CD4-positive, alpha-beta memory T cell (primary cell): ENCODE data around the gene LTA. TPM values are rescaled to one million over a fixed set of nuclear protein-coding genes. Genes with fewer than 3 reads are reported as not detected.

Experiments used
- CTCF ChIA-PET: fragments of 350-600 bp; sonication (Branson Sonifier 250); formaldehyde crosslinking; loops from one replicate; lab custom pipeline; 2021; ENCODE audit warnings: inconsistent platforms; ENCODE audit not compliant: partially characterized antibody; lab: Charles Lee
- POLR2A ChIA-PET: fragments of 350-600 bp; sonication (Branson Sonifier 250); formaldehyde crosslinking; loops from one replicate; lab custom pipeline; 2021; ENCODE audit not compliant: partially characterized antibody; lab: Charles Lee
- DNase-seq, 5 donors: peaks; one replicate each; pipeline versions ENCODE4 v3.0.0 to v3.0.0-alpha.2; 2020 to 2022; ENCODE audit warnings: mixed read lengths in 1 of 5
- H3K27ac ChIP-seq: one replicate; pipeline ENCODE4 v1.7.0; 2013; ENCODE audit warnings: low read depth, low read length
- H3K27me3 ChIP-seq: 2 replicates; pipeline ENCODE4 v1.7.0; 2013; ENCODE audit warnings: mild to moderate bottlenecking, low read length, moderate library complexity; ENCODE audit not compliant: insufficient read depth
- H3K36me3 ChIP-seq: 2 replicates; pipeline ENCODE4 v1.7.0; 2013; ENCODE audit warnings: mild to moderate bottlenecking, low read length, moderate library complexity; ENCODE audit not compliant: insufficient read depth
- H3K4me1 ChIP-seq: 2 replicates; pipeline ENCODE4 v1.7.0; 2013; ENCODE audit warnings: mild to moderate bottlenecking, low read length, moderate library complexity; ENCODE audit not compliant: insufficient read depth
- H3K4me3 ChIP-seq, 2 donors: one replicate each; pipeline ENCODE4 v1.7.0; 2013; ENCODE audit warnings: low read length in 2 of 2, mild to moderate bottlenecking in 1 of 2
- H3K9me3 ChIP-seq, 2 donors: one replicate each; pipeline ENCODE4 v1.7.0; 2013; ENCODE audit warnings: low read length in 2 of 2, control low read depth in 1 of 2; ENCODE audit not compliant: control insufficient read depth in 1 of 2
- H3K27ac Mint-ChIP-seq, 7 donors: one replicate each; pipeline ENCODE4 v1.8.0; 2020 to 2021; ENCODE audit warnings: mixed read lengths in 7 of 7, mild to moderate bottlenecking in 6 of 7, inconsistent platforms in 3 of 7, moderate library complexity in 3 of 7
- H3K27me3 Mint-ChIP-seq, 2 donors: one replicate each; pipeline ENCODE4 v1.8.0; 2020 to 2021; ENCODE audit warnings: mixed read lengths in 2 of 2
- H3K36me3 Mint-ChIP-seq, 2 donors: one replicate each; pipeline ENCODE4 v1.8.0; 2020 to 2021; ENCODE audit warnings: mixed read lengths in 2 of 2, inconsistent platforms in 1 of 2, mild to moderate bottlenecking in 1 of 2
- H3K4me1 Mint-ChIP-seq, 4 donors: one replicate each; pipeline ENCODE4 v1.8.0; 2020 to 2021; ENCODE audit warnings: mixed read lengths in 4 of 4, mild to moderate bottlenecking in 1 of 4
- H3K4me3 Mint-ChIP-seq, 8 donors: one replicate each; pipeline ENCODE4 v1.8.0; 2020 to 2021; ENCODE audit warnings: mixed read lengths in 8 of 8, mild to moderate bottlenecking in 7 of 8, moderate library complexity in 6 of 8, inconsistent platforms in 3 of 8
- H3K9me3 Mint-ChIP-seq, 8 donors: one replicate each; pipeline ENCODE4 v1.8.0; 2020 to 2021; ENCODE audit warnings: mixed read lengths in 8 of 8, mild to moderate bottlenecking in 5 of 8, inconsistent platforms in 3 of 8, moderate library complexity in 1 of 8
- intact Hi-C: fragments of 100-400 bp; cut with micrococcal nuclease; formaldehyde crosslinking; loops from one replicate; pipeline ENCODE4 v1.15.1; 2023
- polyA plus RNA-seq, 2 donors: library from polyadenylated mRNA; unstranded; fragments of 300-500 nt; fragmentation: Illumina TruSeq; gene quantifications; one replicate each; pipeline ENCODE4 v1.2.3, GENCODE V29; 2021
- total RNA-seq, 2 experiments: library from RNA; stranded (reverse); gene quantifications; one replicate each; pipeline ENCODE4 v1.2.3, GENCODE V29; 2021

Gene LTA
- total and polyA plus RNA-seq, 4 experiments from 2014 or later: 17.3 to 31.1 (median 22.6) TPM

DNA sequence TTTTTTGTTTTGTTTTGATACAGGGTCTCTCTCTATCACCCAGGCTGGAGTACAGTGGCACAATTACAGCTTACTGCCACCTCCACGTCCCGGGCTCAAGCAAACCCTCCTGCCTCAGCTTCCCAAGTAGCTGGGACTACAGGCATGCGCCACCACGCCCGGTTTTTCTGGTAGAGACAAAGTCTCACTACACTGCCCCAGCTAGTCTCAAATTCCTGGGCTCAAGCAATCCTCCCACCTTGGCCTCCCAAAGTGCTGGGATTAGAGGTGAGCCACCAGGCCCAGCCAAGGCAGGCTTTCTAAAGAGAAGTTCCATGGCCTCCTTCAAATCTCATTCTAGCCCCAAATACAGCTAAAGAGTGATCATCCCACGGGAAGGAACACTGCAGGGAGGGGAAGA is 38.1 kb upstream of the LTA start:
- peaks cover 82% of the 10 kb centered on the region for H3K36me3 ChIP-seq
- Mint-ChIP-seq H3K36me3 (peaks cover 72 to 81% of the 10 kb centered on the region in 2 donors), H3K9me3 (no peaks in the 10 kb centered on the region), H3K27me3 (no peaks in the 10 kb centered on the region), H3K27ac (peak overlapping the region in 2 of 7 donors; percentile 51 to 59), H3K4me3 (no peak overlapping the region), H3K4me1 (peaks cover 20 to 46% (median 27%) of the 10 kb centered on the region in 4 donors)
- H3K4me1 ChIP-seq: peaks cover 12% of the 10 kb centered on the region
- POLR2A ChIA-PET: interaction anchor here (1.6 kb wide), 1 partner anchor 43 kb away, joined by 3 read pairs; no protein-coding TSS in a partner anchor
- H3K4me3 ChIP-seq: no peak overlapping the region
- DNase-seq: no peak
- intact Hi-C loops: no loop called here
- no peak overlapping the region for H3K27ac ChIP-seq
- H3K27me3 ChIP-seq: no peaks in the 10 kb centered on the region
- no peaks in the 10 kb centered on the region for H3K9me3 ChIP-seq
- CTCF ChIA-PET: interaction anchor here (0.7 kb wide), 1 partner anchor 61 kb away, joined by 5 read pairs; no protein-coding TSS in a partner anchor

DNA sequence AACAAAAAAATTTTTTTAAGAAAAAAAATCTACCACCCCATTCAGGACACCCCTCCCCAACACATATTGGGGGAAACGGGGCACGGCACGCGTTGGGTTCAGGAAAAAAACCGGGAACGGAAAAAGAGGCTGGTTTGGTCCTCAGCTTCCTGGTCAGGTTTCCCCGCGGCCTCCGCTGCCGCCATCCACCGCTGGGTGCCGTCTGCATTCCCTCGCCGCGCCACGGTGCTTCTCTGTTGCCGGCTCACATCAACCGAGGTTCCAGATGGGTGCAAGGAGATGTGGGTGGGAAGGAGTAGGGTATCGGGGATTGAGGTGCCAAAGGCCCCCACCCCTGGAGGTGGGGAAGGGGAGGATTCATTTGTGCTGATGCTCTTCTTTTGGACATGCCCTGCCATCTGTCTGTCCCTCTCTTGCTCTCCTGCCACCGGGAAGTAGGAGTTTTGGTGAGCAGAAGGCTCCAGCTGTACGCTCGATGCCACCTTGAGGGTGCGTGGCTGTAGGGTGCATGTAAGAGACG is 37.5 kb upstream of the LTA start:
- Histone ChIP-seq H3K27ac (no peak overlapping the region), H3K4me3 (no peak overlapping the region), H3K36me3 (peaks cover 86% of the 10 kb centered on the region), H3K9me3 (no peaks in the 10 kb centered on the region), H3K27me3 (no peaks in the 10 kb centered on the region), H3K4me1 (peaks cover 18% of the 10 kb centered on the region)
- intact Hi-C loops: no loop called here
- Mint-ChIP-seq H3K9me3 (no peaks in the 10 kb centered on the region), H3K27ac (peak overlapping the region in 3 of 7 donors; percentile 29 to 83 (median 29)), H3K4me1 (peaks cover 26 to 52% (median 33%) of the 10 kb centered on the region in 4 donors), H3K4me3 (no peak overlapping the region), H3K27me3 (no peaks in the 10 kb centered on the region), H3K36me3 (peaks cover 78 to 86% of the 10 kb centered on the region in 2 donors)
- ChIA-PET POLR2A (interaction anchor here (1.0 to 1.6 kb wide), 2 partner anchors 39 to 42 kb away, joined by 3 read pairs; no protein-coding TSS in a partner anchor), CTCF (interaction anchor here (0.7 kb wide), 1 partner anchor 60 kb away, joined by 5 read pairs; no protein-coding TSS in a partner anchor)
- DNase-seq: no peak

- POLR2A ChIA-PET: interaction anchor here (1.0 kb wide), 1 partner anchor 12 kb away, joined by 3 read pairs; the partner anchor contains the start of gene NFKBIL1
- Histone ChIP-seq H3K4me3 (no peak overlapping the region), H3K9me3 (no peaks in the 10 kb centered on the region), H3K4me1 (peaks cover 30% of the 10 kb centered on the region), H3K27ac (no peak overlapping the region), H3K36me3 (peaks cover 84% of the 10 kb centered on the region), H3K27me3 (no peaks in the 10 kb centered on the region)
- Mint-ChIP-seq H3K36me3 (peaks cover 80 to 86% of the 10 kb centered on the region in 2 donors), H3K27ac (peak overlapping the region in 6 of 7 donors; percentile 24 to 83 (median 54)), H3K4me1 (peaks cover 34 to 63% (median 41%) of the 10 kb centered on the region in 4 donors), H3K27me3 (no peaks in the 10 kb centered on the region), H3K4me3 (no peak overlapping the region), H3K9me3 (peaks cover 0 to 2% (median 0%) of the 10 kb centered on the region in 8 donors)
- intact Hi-C loops: no loop called here
- DNase-seq: no peak
- CTCF ChIA-PET: no interaction called here
These were observed 36.4 kb upstream of the LTA start for GRCh38 chr6:31535538-31536324.

DNA sequence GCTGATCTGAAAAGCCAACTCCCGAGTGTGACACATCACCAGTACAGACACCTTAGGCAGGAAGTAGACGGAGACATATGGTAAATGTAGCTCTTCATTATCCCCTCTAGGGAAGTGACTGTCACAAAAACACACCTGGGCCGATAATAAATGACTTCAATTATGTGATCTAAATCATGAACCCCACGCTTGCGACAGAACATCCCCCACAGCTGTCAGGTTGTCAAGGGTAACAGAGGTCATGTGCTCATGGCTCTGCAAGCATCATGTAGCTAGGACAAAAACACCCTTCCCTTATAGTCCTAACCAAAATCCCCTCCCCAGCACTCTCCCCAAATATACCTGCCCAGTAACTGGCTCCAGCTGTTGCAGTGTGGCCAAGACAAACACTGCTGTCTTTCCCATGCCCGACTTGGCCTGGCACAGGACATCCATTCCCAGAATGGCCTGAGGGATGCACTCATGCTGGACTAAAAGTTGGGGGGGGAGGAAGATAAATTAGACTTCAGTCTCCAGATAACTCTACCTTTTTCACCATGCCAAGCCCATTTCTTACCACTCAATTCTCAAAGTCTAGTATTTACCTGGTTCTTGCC is 33.2 kb upstream of the LTA start:
- H3K4me3 Mint-ChIP-seq: peak overlapping the region; percentile 46 to 99 (median 98)
- H3K9me3 ChIP-seq: no peaks in the 10 kb centered on the region

GRCh38 chr6:31540640-31541039 is 31.4 kb upstream of the LTA start:
- ChIA-PET POLR2A (interaction anchor here (1.0 to 52.5 kb wide), 23 partner anchors 9 to 1432 kb away, joined by 3 to 3597 read pairs (median 8); partner anchors contain the start of genes ABHD16A, C6orf47, CLIC1 and CSNK2B), CTCF (interaction anchor here (0.6 to 35.1 kb wide), 9 partner anchors 10 to 111 kb away, joined by 3 to 1152 read pairs (median 13); partner anchors contain the start of genes BAG6, LTB, MICB and NCR3)
- H3K4me3 ChIP-seq: peak overlapping the region; percentile 96 to 97
- H3K4me1 ChIP-seq: peaks cover 39% of the 10 kb centered on the region
- H3K9me3 ChIP-seq: no peaks in the 10 kb centered on the region
- H3K4me1 Mint-ChIP-seq: peaks cover 40 to 68% (median 53%) of the 10 kb centered on the region in 4 donors
- peaks cover 44 to 56% of the 10 kb centered on the region in 2 donors for H3K36me3 Mint-ChIP-seq
- peak overlapping the region; percentile 85 to 100 (median 99) for H3K27ac Mint-ChIP-seq
- peaks cover 0 to 4% (median 0%) of the 10 kb centered on the region in 8 donors for H3K9me3 Mint-ChIP-seq
- no peak for DNase-seq
- H3K27me3 ChIP-seq: no peaks in the 10 kb centered on the region
- peak overlapping the region; percentile 96 to 99 (median 98) for H3K4me3 Mint-ChIP-seq
- H3K36me3 ChIP-seq: peaks cover 37% of the 10 kb centered on the region
- intact Hi-C loops: loop anchor here (1.0 to 5.0 kb wide), 4 partner anchors 46 to 277 kb away; partner anchors contain the start of genes BAG6, HLA-C, HSPA1A and HSPA1L
- no peaks in the 10 kb centered on the region for H3K27me3 Mint-ChIP-seq
- peak overlapping the region; percentile 94 for H3K27ac ChIP-seq

More for the DNA sequence above, 33.2 kb upstream of the LTA start:
- Mint-ChIP-seq H3K36me3 (peaks cover 61 to 74% of the 10 kb centered on the region in 2 donors), H3K27me3 (no peaks in the 10 kb centered on the region), H3K27ac (peak overlapping the region; percentile 72 to 100 (median 94)), H3K9me3 (peaks cover 0 to 4% (median 0%) of the 10 kb centered on the region in 8 donors), H3K4me1 (peaks cover 39 to 72% (median 56%) of the 10 kb centered on the region in 4 donors)
- Histone ChIP-seq H3K4me1 (peaks cover 39% of the 10 kb centered on the region), H3K4me3 (no peak overlapping the region), H3K27ac (peak overlapping the region; percentile 94), H3K36me3 (peaks cover 55% of the 10 kb centered on the region), H3K27me3 (no peaks in the 10 kb centered on the region)
- intact Hi-C loops: no loop called here
- DNase-seq: peak in 1 of 5 donors; percentile 54
- CTCF ChIA-PET: interaction anchor here (1.0 to 35.1 kb wide), 4 partner anchors 10 to 60 kb away, joined by 4 to 1152 read pairs (median 6); partner anchors contain the start of gene NCR3
- POLR2A ChIA-PET: interaction anchor here (0.7 to 52.5 kb wide), 6 partner anchors 8 to 77 kb away, joined by 3 to 3597 read pairs (median 28); partner anchors contain the start of genes LST1, LTA, LTB and MCCD1

GRCh38 chr6:31541059-31541657 is 30.9 kb upstream of the LTA start:
- Histone ChIP-seq H3K4me3 (peak overlapping the region; percentile 96 to 97), H3K4me1 (peaks cover 41% of the 10 kb centered on the region), H3K27ac (peak overlapping the region; percentile 94), H3K36me3 (peaks cover 32% of the 10 kb centered on the region), H3K9me3 (no peaks in the 10 kb centered on the region), H3K27me3 (no peaks in the 10 kb centered on the region)
- intact Hi-C loops: loop anchor here (1.0 to 5.0 kb wide), 4 partner anchors 47 to 276 kb away; partner anchors contain the start of genes BAG6, HLA-C, HSPA1A and HSPA1L
- peaks cover 38 to 51% of the 10 kb centered on the region in 2 donors for H3K36me3 Mint-ChIP-seq
- H3K4me1 Mint-ChIP-seq: peaks cover 36 to 63% (median 49%) of the 10 kb centered on the region in 4 donors
- peaks cover 0 to 4% (median 0%) of the 10 kb centered on the region in 8 donors for H3K9me3 Mint-ChIP-seq
- CTCF ChIA-PET: interaction anchor here (0.6 to 35.1 kb wide), 14 partner anchors 10 to 125 kb away, joined by 3 to 1152 read pairs (median 6); partner anchors contain the start of genes BAG6, LST1, LTB and MICB
- peak overlapping the region; percentile 94 to 100 (median 99) for H3K27ac Mint-ChIP-seq
- peak overlapping the region; percentile 96 to 99 (median 98) for H3K4me3 Mint-ChIP-seq
- POLR2A ChIA-PET: interaction anchor here (0.7 to 52.5 kb wide), 42 partner anchors 9 to 1431 kb away, joined by 3 to 3597 read pairs (median 4); partner anchors contain the start of genes ABHD16A, BAG6, C6orf47 and CLIC1
- peak; percentile 80 to 91 (median 84) for DNase-seq
- H3K27me3 Mint-ChIP-seq: no peaks in the 10 kb centered on the region
